Adrenal gland (tissue), 5 donors: ENCODE data around the gene MRPL51.

ENCODE experiments used
- CTCF ChIP-seq, 6 experiments: fragments of 450-650 bp in 4 of 6; fragments of 200-600 bp in 2 of 6; sonication (generic) in 1 of 6; IDR thresholded peaks; 1 replicate in 5 of 6; 2 replicates in 1 of 6; pipeline versions ENCODE4 v1.5.1 to v1.8.0; 2016 to 2021; ENCODE audit warnings: antibody characterized with exemption in 6 of 6, mild to moderate bottlenecking in 2 of 6, moderate library complexity in 1 of 6
- POLR2A ChIP-seq, 2 donors: fragments of 450-650 bp; IDR thresholded peaks; one replicate each; pipeline ENCODE4 v1.6.1; 2017; ENCODE audit warnings: antibody characterized with exemption in 2 of 2, mild to moderate bottlenecking in 2 of 2, moderate library complexity in 1 of 2
- donor health status: DM: no; HTN: no; CAD: no.

GRCh38 chr12:6528539-6529235 is 35.6 kb upstream of the MRPL51 start:
- no peak for TF ChIP-seq CTCF (IDR thresholded peaks at IDR 0.05)
- TF ChIP-seq POLR2A (IDR thresholded peaks at IDR 0.05): no peak
